Measurements from ENCODE around the gene AKR1B1.

- TF ChIP-seq, protein P1, sequence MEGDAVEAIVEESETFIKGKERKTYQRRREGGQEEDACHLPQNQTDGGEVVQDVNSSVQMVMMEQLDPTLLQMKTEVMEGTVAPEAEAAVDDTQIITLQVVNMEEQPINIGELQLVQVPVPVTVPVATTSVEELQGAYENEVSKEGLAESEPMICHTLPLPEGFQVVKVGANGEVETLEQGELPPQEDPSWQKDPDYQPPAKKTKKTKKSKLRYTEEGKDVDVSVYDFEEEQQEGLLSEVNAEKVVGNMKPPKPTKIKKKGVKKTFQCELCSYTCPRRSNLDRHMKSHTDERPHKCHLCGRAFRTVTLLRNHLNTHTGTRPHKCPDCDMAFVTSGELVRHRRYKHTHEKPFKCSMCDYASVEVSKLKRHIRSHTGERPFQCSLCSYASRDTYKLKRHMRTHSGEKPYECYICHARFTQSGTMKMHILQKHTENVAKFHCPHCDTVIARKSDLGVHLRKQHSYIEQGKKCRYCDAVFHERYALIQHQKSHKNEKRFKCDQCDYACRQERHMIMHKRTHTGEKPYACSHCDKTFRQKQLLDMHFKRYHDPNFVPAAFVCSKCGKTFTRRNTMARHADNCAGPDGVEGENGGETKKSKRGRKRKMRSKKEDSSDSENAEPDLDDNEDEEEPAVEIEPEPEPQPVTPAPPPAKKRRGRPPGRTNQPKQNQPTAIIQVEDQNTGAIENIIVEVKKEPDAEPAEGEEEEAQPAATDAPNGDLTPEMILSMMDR (IDR thresholded peaks at IDR 0.05) = no peak
- no peak for TF ChIP-seq POLR2A (IDR thresholded peaks at IDR 0.05)
Measured at GRCh38 chr7:134442441-134443220, 16.3 kb downstream of the AKR1B1 start.

Data from lower leg skin (tissue), 3 donors.